SU-DHL-6 (cell line): Measurements from ENCODE around the gene ENDOU.

Source experiments
- EZH2phosphoT487 ChIP-seq: fragments of 200-600 bp; sonication (generic), shearing (Covaris generic); conservative IDR thresholded peaks from 2 replicates; pipeline ENCODE4 v1.6.1; 2018; ENCODE audit warnings: mild to moderate bottlenecking, antibody characterized with exemption, low read length, moderate library complexity, mixed read lengths
- TF ChIP-seq, protein P1 (sequence below): fragments of 200-600 bp; sonication (generic); IDR thresholded peaks from one replicate; pipeline ENCODE4 v1.5.1; 2017; ENCODE audit warnings: antibody characterized with exemption, mild to moderate bottlenecking, low read length, moderate library complexity; ENCODE audit not compliant: insufficient read depth, poor library complexity, severe bottlenecking

GRCh38 chr12:47679785-47680184 is 45.5 kb downstream of the ENDOU start:
- TF ChIP-seq, protein P1, sequence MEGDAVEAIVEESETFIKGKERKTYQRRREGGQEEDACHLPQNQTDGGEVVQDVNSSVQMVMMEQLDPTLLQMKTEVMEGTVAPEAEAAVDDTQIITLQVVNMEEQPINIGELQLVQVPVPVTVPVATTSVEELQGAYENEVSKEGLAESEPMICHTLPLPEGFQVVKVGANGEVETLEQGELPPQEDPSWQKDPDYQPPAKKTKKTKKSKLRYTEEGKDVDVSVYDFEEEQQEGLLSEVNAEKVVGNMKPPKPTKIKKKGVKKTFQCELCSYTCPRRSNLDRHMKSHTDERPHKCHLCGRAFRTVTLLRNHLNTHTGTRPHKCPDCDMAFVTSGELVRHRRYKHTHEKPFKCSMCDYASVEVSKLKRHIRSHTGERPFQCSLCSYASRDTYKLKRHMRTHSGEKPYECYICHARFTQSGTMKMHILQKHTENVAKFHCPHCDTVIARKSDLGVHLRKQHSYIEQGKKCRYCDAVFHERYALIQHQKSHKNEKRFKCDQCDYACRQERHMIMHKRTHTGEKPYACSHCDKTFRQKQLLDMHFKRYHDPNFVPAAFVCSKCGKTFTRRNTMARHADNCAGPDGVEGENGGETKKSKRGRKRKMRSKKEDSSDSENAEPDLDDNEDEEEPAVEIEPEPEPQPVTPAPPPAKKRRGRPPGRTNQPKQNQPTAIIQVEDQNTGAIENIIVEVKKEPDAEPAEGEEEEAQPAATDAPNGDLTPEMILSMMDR = no peak
- no peak for TF ChIP-seq EZH2phosphoT487
